Pulmonary artery endothelial cell (primary cell): ENCODE results near the gene C1QTNF1. TPM values are rescaled to one million over a fixed set of nuclear protein-coding genes. Genes with fewer than 3 reads are reported as not detected.
"Not testable (repeated sequence)": the region's sequence is repeated elsewhere in the genome, so short reads cannot be mapped to it uniquely, and the experiment has no call there.

ENCODE experiments used
- DNase-seq: peaks from one replicate; pipeline ENCODE4 v3.0.0-alpha.2; 2011; ENCODE audit warnings: low read depth, low spot score
- total RNA-seq: library from RNA; depleted of rRNA; stranded (reverse); fragments of >200 nt; gene quantifications from 2 replicates; pipeline ENCODE4 v1.2.3, GENCODE V29; 2014

The C1QTNF1 gene
- total RNA-seq, 1 donor from 2014 or later: 10.7 TPM

GRCh38 chr17:79005063-79005861 lies 18.7 kb upstream of the C1QTNF1 start:
- DNase-seq: no peak

GRCh38 chr17:79006046-79006445 lies 17.9 kb upstream of the C1QTNF1 start:
- DNase-seq: no peak

- DNase-seq: no peak
These were observed 17.0 kb upstream of the C1QTNF1 start for GRCh38 chr17:79006794-79007503.

- DNase-seq: no peak
These were observed 16.2 kb upstream of the C1QTNF1 start for GRCh38 chr17:79007504-79008381.

GRCh38 chr17:79008666-79009387 lies 15.1 kb upstream of the C1QTNF1 start:
- DNase-seq: no peak

GRCh38 chr17:79009397-79010303 lies 14.3 kb upstream of the C1QTNF1 start, which contains the start of gene CANT1:
Gene CANT1, minus strand, starts transcription at chr17:79009764. Its CDS starts 12,142 bp downstream, at chr17:78997622.
- DNase-seq: peak; percentile 39

GRCh38 chr17:79010304-79010646 lies 13.7 kb upstream of the C1QTNF1 start:
- no peak for DNase-seq

- DNase-seq: peak; percentile 62
These were observed 12.4 kb upstream of the C1QTNF1 start for GRCh38 chr17:79011451-79012147.

- DNase-seq: no peak
These were observed 11.3 kb upstream of the C1QTNF1 start for GRCh38 chr17:79012563-79013134.

- DNase-seq: no peak
These were observed 9.7 kb upstream of the C1QTNF1 start for GRCh38 chr17:79014158-79014758.

GRCh38 chr17:79017546-79018369 lies 6.2 kb upstream of the C1QTNF1 start:
- DNase-seq: no peak

- DNase-seq: no peak
These were observed 5.6 kb upstream of the C1QTNF1 start for GRCh38 chr17:79018370-79018695.

- DNase-seq: no peak
These were observed 4.7 kb upstream of the C1QTNF1 start for GRCh38 chr17:79019261-79019631.

- DNase-seq: peak; percentile 43
These were observed 4.1 kb upstream of the C1QTNF1 start for GRCh38 chr17:79019632-79020584.

GRCh38 chr17:79020631-79021301 lies 3.2 kb upstream of the C1QTNF1 start:
- no peak for DNase-seq

- DNase-seq: not testable (repeated sequence)
These were observed 2.0 kb upstream of the C1QTNF1 start for GRCh38 chr17:79021929-79022328.
